A549 (cell line): Measurements from ENCODE around the gene DISC1. TPM values are rescaled to one million over a fixed set of nuclear protein-coding genes. Genes with fewer than 3 reads are reported as not detected.

Source experiments
- ATAC-seq, 2 experiments: fragments of 200-7000 bp in 1 of 2; fragments of >200 bp in 1 of 2; cut with Nextera tagmentation in 1 of 2; cut with Tn5 transposase in 1 of 2; 3 replicates each; pipeline versions ENCODE4 v1.8.0 to v1.9.1; 2018 to 2020; ENCODE audit warnings: mild to moderate bottlenecking in 1 of 2, moderate library complexity in 1 of 2
- CTCF ChIA-PET: fragments of 300-600 bp; sonication (Branson Sonifier 250); formaldehyde crosslinking; extraction: SDS; loops from one replicate; lab custom pipeline; 2021; ENCODE audit warnings: antibody characterized with exemption, inconsistent platforms; lab: Yijun Ruan, JAX
- POLR2A ChIA-PET: fragments of 350-600 bp; formaldehyde crosslinking; extraction: SDS; loops from one replicate; lab custom pipeline; 2021; ENCODE audit warnings: antibody characterized with exemption, inconsistent platforms; lab: Yijun Ruan, JAX
- DNase-seq, 2 experiments: peaks; one replicate each; pipeline versions ENCODE4 v3.0.0 to v3.0.0-alpha.2; 2011 to 2016; ENCODE audit warnings: low read depth in 1 of 2, low spot score in 1 of 2
- FAIRE-seq: peaks from 2 replicates; lab custom pipeline; 2011; peaks lifted over from hg19 to GRCh38; lab: Jason Lieb, UNC
- H3K27ac ChIP-seq, 2 experiments: fragments of >200 bp; sonication (Bioruptor Twin); formaldehyde crosslinking; 3 replicates each; pipeline ENCODE4 v1.5.1; 2016 to 2017
- H3K4me1 ChIP-seq: fragments of >200 bp; sonication (Bioruptor Twin); formaldehyde crosslinking; 3 replicates; pipeline ENCODE4 v1.6.1; 2016
- H3K4me2 ChIP-seq: fragments of >200 bp; sonication (Bioruptor Twin); formaldehyde crosslinking; 3 replicates; pipeline ENCODE4 v1.6.1; 2016
- H3K4me3 ChIP-seq: fragments of >200 bp; sonication (Bioruptor Twin); formaldehyde crosslinking; 3 replicates; pipeline ENCODE4 v1.5.1; 2016
- H3K9me3 ChIP-seq: fragments of >200 bp; sonication (Bioruptor Twin); formaldehyde crosslinking; 3 replicates; pipeline ENCODE4 v1.6.1; 2016
- CBX8 ChIP-seq: fragments of 200-600 bp; sonication (generic); IDR thresholded peaks from 2 replicates; pipeline ENCODE4 v1.6.1; 2016
- CHD4 ChIP-seq: fragments of 200-600 bp; sonication (generic); IDR thresholded peaks from 2 replicates; pipeline ENCODE4 v1.6.1; 2016; ENCODE audit warnings: antibody characterized with exemption, mild to moderate bottlenecking, borderline replicate concordance
- EHMT2 ChIP-seq: fragments of 200-600 bp; sonication (generic); IDR thresholded peaks from 2 replicates; pipeline ENCODE4 v1.6.1; 2016; ENCODE audit warnings: antibody characterized with exemption, low read depth, mild to moderate bottlenecking, moderate library complexity
- ESRRA ChIP-seq: fragments of 150-350 bp; IDR thresholded peaks from 2 replicates; pipeline ENCODE4 v1.6.1; 2014; ENCODE audit warnings: mild to moderate bottlenecking, low read length, borderline replicate concordance
- FOSB ChIP-seq: fragments of 250-450 bp; sonication (Bioruptor Pico); IDR thresholded peaks from 2 replicates; pipeline ENCODE4 v1.5.0; 2020; ENCODE audit warnings: mild to moderate bottlenecking, moderate library complexity
- FOSL2 ChIP-seq, 2 experiments: fragments of 450-650 bp in 1 of 2; fragments of >200 bp in 1 of 2; sonication (Bioruptor Twin) in 1 of 2; formaldehyde crosslinking; IDR thresholded peaks; 2 replicates each; pipeline versions ENCODE4 v1.5.0 to v1.6.1; 2016 to 2020; ENCODE audit warnings: mild to moderate bottlenecking in 1 of 2, moderate library complexity in 1 of 2
- GATA3 ChIP-seq: IDR thresholded peaks from 2 replicates; pipeline ENCODE4 v1.6.1; 2012; ENCODE audit warnings: borderline replicate concordance
- HDAC2 ChIP-seq: fragments of 200-600 bp; sonication (generic); IDR thresholded peaks from 2 replicates; pipeline ENCODE4 v1.6.1; 2016
- HEYL ChIP-seq: fragments of 250-450 bp; sonication (Bioruptor Pico); IDR thresholded peaks from 2 replicates; pipeline ENCODE4 v1.8.0; 2021; ENCODE audit warnings: mild to moderate bottlenecking, moderate library complexity
- HOXB13 ChIP-seq: fragments of 250-450 bp; sonication (Bioruptor Pico); IDR thresholded peaks from 2 replicates; pipeline ENCODE4 v1.5.0; 2020; ENCODE audit warnings: low read depth, mild to moderate bottlenecking, moderate library complexity
- HOXB5 ChIP-seq: fragments of 250-450 bp; sonication (Bioruptor Pico); IDR thresholded peaks from 2 replicates; pipeline ENCODE4 v1.5.0; 2020; ENCODE audit warnings: mild to moderate bottlenecking, moderate library complexity
- JUN ChIP-seq, 2 experiments: fragments of >200 bp; sonication (Bioruptor Twin); formaldehyde crosslinking; IDR thresholded peaks; 2 replicates in 1 of 2; 3 replicates in 1 of 2; pipeline ENCODE4 v1.6.1; 2016 to 2017
- JUNB ChIP-seq: fragments of >200 bp; sonication (Bioruptor Twin); formaldehyde crosslinking; IDR thresholded peaks from 2 replicates; pipeline ENCODE4 v1.6.1; 2016
- KDM5A ChIP-seq: fragments of 200-600 bp; sonication (generic); IDR thresholded peaks from 2 replicates; pipeline ENCODE4 v1.6.1; 2016; ENCODE audit warnings: antibody characterized with exemption, mild to moderate bottlenecking
- MAZ ChIP-seq: fragments of 150-350 bp; IDR thresholded peaks from 2 replicates; pipeline ENCODE4 v1.6.1; 2014; ENCODE audit warnings: antibody characterized with exemption, low read depth, low read length, borderline replicate concordance
- NFE2L2 ChIP-seq: fragments of 150-350 bp; conservative IDR thresholded peaks from 2 replicates; pipeline ENCODE4 v1.6.1; 2014; ENCODE audit warnings: low read length
- NPAS2 ChIP-seq: fragments of 250-450 bp; sonication (Bioruptor Pico); IDR thresholded peaks from 2 replicates; pipeline ENCODE4 v1.8.0; 2022; ENCODE audit warnings: mild to moderate bottlenecking, moderate library complexity, borderline replicate concordance
- NR3C1 ChIP-seq: fragments of >200 bp; sonication (Bioruptor Twin); formaldehyde crosslinking; IDR thresholded peaks from 3 replicates; pipeline ENCODE4 v1.6.1; 2017
- RFX5 ChIP-seq: fragments of 450-650 bp; IDR thresholded peaks from 2 replicates; pipeline ENCODE4 v1.7.1; 2014; ENCODE audit warnings: antibody characterized with exemption, mild to moderate bottlenecking, moderate library complexity
- RNF2 ChIP-seq: fragments of 200-600 bp; sonication (generic); IDR thresholded peaks from 2 replicates; pipeline ENCODE4 v1.6.1; 2016; ENCODE audit warnings: low read depth, mild to moderate bottlenecking, antibody characterized with exemption, moderate library complexity, borderline replicate concordance
- SREBF2 ChIP-seq: fragments of 450-650 bp; IDR thresholded peaks from 2 replicates; pipeline ENCODE4 v1.6.1; 2014; ENCODE audit warnings: mild to moderate bottlenecking, moderate library complexity
- WGBS: methylation state at CpG from one replicate; pipeline ENCODE4 v1.1.6; 2017; ENCODE audit errors: missing lambda C conversion rate; 5-methylcytosine and 5-hydroxymethylcytosine counted together
- polyA plus RNA-seq, 4 experiments: library from polyadenylated mRNA; depleted of rRNA in 3 of 4; stranded (reverse); fragments of >200 nt; fragmentation: RNase III in 1 of 4; extraction: RNeasy Plus Mini Kit Qiagen cat#74134 plus additional on column Dnase treatment in 1 of 4; gene quantifications; 2 replicates in 3 of 4; 3 replicates in 1 of 4; pipeline ENCODE4 v1.2.3, GENCODE V29; 2011 to 2017
- TF ChIP-seq, protein P1 (sequence below): fragments of 250-450 bp; sonication (Bioruptor Pico); IDR thresholded peaks from 2 replicates; pipeline ENCODE4 v1.5.0; 2020; ENCODE audit warnings: low read depth, mild to moderate bottlenecking, moderate library complexity
- TF ChIP-seq, protein P2 (sequence below): fragments of 450-650 bp; IDR thresholded peaks from 2 replicates; pipeline ENCODE4 v1.6.1; 2014; ENCODE audit warnings: antibody characterized with exemption
- TF ChIP-seq, protein P3 (sequence below): IDR thresholded peaks from 2 replicates; pipeline ENCODE4 v1.6.1; 2012

The DISC1 gene
- polyA plus RNA-seq, 2 of the 4 experiments (the other 2 are of a cell fraction), result 0.39 to 0.74 TPM

DNA sequence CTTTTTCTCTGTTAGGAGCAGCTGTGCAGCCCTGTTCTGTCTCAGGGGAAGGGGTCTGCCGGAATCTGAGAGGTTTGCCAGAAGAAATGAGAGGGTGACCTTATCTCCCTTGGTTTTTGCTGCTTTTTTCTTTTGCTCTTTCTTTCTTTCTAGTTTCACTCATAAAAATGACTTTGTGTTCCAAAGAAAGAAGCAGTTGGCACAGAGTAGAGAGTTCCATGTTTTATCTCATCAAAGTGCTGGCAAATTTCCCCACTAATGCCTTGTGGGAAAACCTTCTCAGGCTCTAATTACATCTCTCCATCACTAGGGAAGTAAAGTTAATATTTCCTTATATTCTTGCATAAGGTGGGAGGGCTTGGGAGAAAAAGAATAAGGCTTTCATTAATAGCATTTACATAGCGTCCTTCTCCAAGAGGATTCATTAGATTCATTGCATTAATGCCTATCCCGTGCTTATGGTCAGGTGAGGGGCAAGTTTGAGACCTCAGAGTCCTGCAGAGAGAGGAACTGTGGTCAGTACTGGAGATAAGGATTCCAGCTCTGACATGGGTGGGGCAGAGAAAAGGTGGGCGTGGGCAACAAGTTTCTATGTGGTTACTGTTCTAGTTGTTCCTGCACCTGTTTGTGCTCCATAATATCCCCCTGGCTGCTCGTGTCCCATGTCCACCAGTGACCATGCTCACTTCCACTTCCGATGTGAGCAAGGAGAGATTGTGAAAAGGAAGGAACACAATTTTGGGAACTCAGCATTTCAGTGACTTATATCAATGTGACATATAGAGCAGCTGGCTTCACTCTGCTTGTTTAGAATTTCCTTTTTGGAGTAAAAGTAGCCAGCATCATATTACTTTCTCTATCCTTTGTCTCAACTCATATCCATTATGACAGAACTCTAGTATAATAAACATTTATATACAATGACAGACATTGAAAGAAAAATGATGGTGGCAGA lies 79.5 kb downstream of the DISC1 start:
- Histone ChIP-seq H3K27ac (no peak overlapping the region), H3K4me1 (no peaks in the 10 kb centered on the region), H3K4me2 (no peak overlapping the region), H3K4me3 (no peak overlapping the region), H3K9me3 (no peaks in the 10 kb centered on the region)
- TF ChIP-seq HOXB5 (CRISPR knock-in tag) (no peak), HDAC2 (no peak), FOSB (no peak), EHMT2 (no peak), KDM5A (no peak), NFE2L2 (no peak), HEYL (CRISPR knock-in tag) (no peak), RNF2 (no peak), CBX8 (no peak), SREBF2 (no peak), MAZ (no peak), GATA3 (no peak), ESRRA (no peak), HOXB13 (CRISPR knock-in tag) (no peak)
- TF ChIP-seq, protein P1, sequence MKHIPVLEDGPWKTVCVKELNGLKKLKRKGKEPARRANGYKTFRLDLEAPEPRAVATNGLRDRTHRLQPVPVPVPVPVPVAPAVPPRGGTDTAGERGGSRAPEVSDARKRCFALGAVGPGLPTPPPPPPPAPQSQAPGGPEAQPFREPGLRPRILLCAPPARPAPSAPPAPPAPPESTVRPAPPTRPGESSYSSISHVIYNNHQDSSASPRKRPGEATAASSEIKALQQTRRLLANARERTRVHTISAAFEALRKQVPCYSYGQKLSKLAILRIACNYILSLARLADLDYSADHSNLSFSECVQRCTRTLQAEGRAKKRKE (CRISPR knock-in tag), result no peak
- TF ChIP-seq, protein P2, sequence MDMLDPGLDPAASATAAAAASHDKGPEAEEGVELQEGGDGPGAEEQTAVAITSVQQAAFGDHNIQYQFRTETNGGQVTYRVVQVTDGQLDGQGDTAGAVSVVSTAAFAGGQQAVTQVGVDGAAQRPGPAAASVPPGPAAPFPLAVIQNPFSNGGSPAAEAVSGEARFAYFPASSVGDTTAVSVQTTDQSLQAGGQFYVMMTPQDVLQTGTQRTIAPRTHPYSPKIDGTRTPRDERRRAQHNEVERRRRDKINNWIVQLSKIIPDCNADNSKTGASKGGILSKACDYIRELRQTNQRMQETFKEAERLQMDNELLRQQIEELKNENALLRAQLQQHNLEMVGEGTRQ, result no peak
- TF ChIP-seq, protein P3, sequence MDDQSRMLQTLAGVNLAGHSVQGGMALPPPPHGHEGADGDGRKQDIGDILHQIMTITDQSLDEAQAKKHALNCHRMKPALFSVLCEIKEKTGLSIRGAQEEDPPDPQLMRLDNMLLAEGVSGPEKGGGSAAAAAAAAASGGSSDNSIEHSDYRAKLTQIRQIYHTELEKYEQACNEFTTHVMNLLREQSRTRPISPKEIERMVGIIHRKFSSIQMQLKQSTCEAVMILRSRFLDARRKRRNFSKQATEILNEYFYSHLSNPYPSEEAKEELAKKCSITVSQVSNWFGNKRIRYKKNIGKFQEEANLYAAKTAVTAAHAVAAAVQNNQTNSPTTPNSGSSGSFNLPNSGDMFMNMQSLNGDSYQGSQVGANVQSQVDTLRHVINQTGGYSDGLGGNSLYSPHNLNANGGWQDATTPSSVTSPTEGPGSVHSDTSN, result no peak
- FAIRE-seq, result no peak
- no peak for ATAC-seq
- 28% methylated on average over 6 of the region's 6 CpGs for WGBS
- POLR2A ChIA-PET, result no interaction called here
- CTCF ChIA-PET, result no interaction called here
- DNase-seq, result no peak

DNA sequence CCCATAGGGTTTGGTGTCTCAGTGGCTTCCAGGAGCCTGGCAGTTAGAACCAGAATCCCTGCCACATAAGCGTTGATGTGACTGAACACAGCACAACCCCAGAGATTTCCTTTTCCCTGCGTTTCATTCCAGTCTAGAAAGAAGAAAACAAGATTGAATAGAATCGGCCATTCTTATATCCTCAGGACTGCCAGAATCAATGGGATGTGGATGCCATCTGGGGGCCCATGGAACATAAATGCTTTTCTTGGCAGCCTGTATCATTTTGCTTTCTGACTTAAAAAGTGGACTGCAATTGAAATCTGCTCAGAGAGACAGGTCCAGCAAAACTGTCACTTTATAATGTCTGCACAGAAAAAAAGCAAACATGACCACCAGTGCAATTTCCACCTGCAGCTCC lies 80.3 kb downstream of the DISC1 start:
- H3K27ac ChIP-seq, result no peak overlapping the region
- no peak for FAIRE-seq

More for the DNA sequence above, 80.3 kb downstream of the DISC1 start:
- ATAC-seq (no peak), DNase-seq (no peak)
- Histone ChIP-seq H3K4me3 (no peak overlapping the region), H3K4me1 (no peaks in the 10 kb centered on the region), H3K4me2 (no peak overlapping the region), H3K9me3 (no peaks in the 10 kb centered on the region)
- 35% methylated on average over 3 of the region's 3 CpGs for WGBS
- POLR2A ChIA-PET, result no interaction called here
- CTCF ChIA-PET, result interaction anchor here (0.7 kb wide), 1 partner anchor 13 kb away, joined by 3 read pairs; no protein-coding TSS in a partner anchor
- TF ChIP-seq FOSL2 (IDR thresholded peaks at IDR 0.05) (no peak), FOSL2 (CRISPR knock-in tag; IDR thresholded peaks at IDR 0.05) (no peak), RFX5 (no peak), NPAS2 (CRISPR knock-in tag) (no peak), HEYL (CRISPR knock-in tag) (no peak), SREBF2 (no peak), NR3C1 (no peak), CHD4 (no peak), JUN (IDR thresholded peaks at IDR 0.05) (no peak), JUNB (no peak)
- TF ChIP-seq, protein P2, result no peak
